ENCODE data around the gene LYPD6B.

DNA sequence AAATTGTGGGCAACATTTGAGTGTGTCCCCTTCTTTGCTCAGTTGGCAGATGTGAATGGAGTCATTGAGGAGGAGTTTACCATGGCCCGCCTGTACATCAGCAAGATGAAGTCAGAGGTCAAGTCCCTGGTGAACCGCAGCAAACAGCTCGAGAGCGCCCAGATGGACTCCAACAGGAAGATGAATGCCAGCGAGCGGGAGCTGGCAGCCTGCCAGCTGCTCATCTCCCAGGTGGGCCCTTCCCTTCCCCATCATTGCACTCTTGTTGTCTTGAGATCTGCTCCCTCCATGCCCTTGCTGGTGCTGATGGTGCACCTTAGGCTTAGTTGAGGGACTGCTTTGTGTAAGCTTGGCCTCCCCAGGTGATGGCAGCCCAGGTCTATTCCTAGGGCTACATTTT lies 47.5 kb upstream of the LYPD6B start:
- TF ChIP-seq JUND (IDR thresholded peaks at IDR 0.05) = no peak
- TF ChIP-seq, protein P1, sequence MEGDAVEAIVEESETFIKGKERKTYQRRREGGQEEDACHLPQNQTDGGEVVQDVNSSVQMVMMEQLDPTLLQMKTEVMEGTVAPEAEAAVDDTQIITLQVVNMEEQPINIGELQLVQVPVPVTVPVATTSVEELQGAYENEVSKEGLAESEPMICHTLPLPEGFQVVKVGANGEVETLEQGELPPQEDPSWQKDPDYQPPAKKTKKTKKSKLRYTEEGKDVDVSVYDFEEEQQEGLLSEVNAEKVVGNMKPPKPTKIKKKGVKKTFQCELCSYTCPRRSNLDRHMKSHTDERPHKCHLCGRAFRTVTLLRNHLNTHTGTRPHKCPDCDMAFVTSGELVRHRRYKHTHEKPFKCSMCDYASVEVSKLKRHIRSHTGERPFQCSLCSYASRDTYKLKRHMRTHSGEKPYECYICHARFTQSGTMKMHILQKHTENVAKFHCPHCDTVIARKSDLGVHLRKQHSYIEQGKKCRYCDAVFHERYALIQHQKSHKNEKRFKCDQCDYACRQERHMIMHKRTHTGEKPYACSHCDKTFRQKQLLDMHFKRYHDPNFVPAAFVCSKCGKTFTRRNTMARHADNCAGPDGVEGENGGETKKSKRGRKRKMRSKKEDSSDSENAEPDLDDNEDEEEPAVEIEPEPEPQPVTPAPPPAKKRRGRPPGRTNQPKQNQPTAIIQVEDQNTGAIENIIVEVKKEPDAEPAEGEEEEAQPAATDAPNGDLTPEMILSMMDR (IDR thresholded peaks at IDR 0.05; ENCODE audit: low read depth, low read length, missing input control) = no peak
